OCI-LY1 (cell line): Measurements from ENCODE around the gene ARHGEF25.
A peak's percentile ranks its signal among the peaks of the same experiment; 100 is the strongest.

Experiments
- H2AFZ ChIP-seq: fragments of 200-600 bp; sonication (generic), shearing (Covaris generic); 2 replicates; pipeline ENCODE4 v1.6.0; 2014; ENCODE audit warnings: antibody characterized with exemption, mild to moderate bottlenecking, low read length
- H3F3A ChIP-seq: fragments of 200-600 bp; sonication (generic), shearing (Covaris generic); 2 replicates; pipeline ENCODE4 v1.6.0; 2014; ENCODE audit warnings: mild to moderate bottlenecking, antibody characterized with exemption, low read length, moderate library complexity; ENCODE audit not compliant: insufficient read depth
- H3K27ac ChIP-seq: fragments of 200-600 bp; sonication (generic); 2 replicates; pipeline ENCODE4 v1.5.1; 2014; ENCODE audit warnings: low read length, mixed run types, mild to moderate bottlenecking, low read depth; ENCODE audit not compliant: poor library complexity, severe bottlenecking
- H3K27me3 ChIP-seq: fragments of 200-600 bp; sonication (generic); 2 replicates; pipeline ENCODE4 v1.6.0; 2014; ENCODE audit warnings: antibody characterized with exemption, mild to moderate bottlenecking, low read length, moderate library complexity; ENCODE audit not compliant: insufficient read depth
- H3K36me3 ChIP-seq: fragments of 200-600 bp; sonication (generic); 2 replicates; pipeline ENCODE4 v1.6.1; 2014; ENCODE audit warnings: mild to moderate bottlenecking, antibody characterized with exemption, low read length, moderate library complexity, mixed read lengths; ENCODE audit not compliant: insufficient read depth
- H3K4me1 ChIP-seq: fragments of 200-600 bp; sonication (generic); 2 replicates; pipeline ENCODE4 v1.5.1; 2014; ENCODE audit warnings: mild to moderate bottlenecking, low read length, moderate library complexity; ENCODE audit not compliant: insufficient read depth, severe bottlenecking
- H3K4me2 ChIP-seq: fragments of 200-600 bp; sonication (generic), shearing (Covaris generic); 2 replicates; pipeline ENCODE4 v1.6.1; 2014; ENCODE audit warnings: low read length
- H3K4me3 ChIP-seq: fragments of 200-600 bp; sonication (generic); 2 replicates; pipeline ENCODE4 v1.5.1; 2014; ENCODE audit warnings: low read length, low read depth, mild to moderate bottlenecking, mixed read lengths; ENCODE audit not compliant: poor library complexity, severe bottlenecking
- H3K79me2 ChIP-seq: fragments of 200-600 bp; shearing (Covaris generic); 2 replicates; pipeline ENCODE4 v1.6.1; 2016; ENCODE audit warnings: mixed run types, low read length, mixed read lengths; ENCODE audit not compliant: insufficient read depth
- H3K9ac ChIP-seq: fragments of 200-600 bp; sonication (generic), shearing (Covaris generic); 2 replicates; pipeline ENCODE4 v1.6.1; 2014; ENCODE audit warnings: mild to moderate bottlenecking, low read length, mixed read lengths
- H3K9me2 ChIP-seq: fragments of 200-600 bp; sonication (generic), shearing (Covaris generic); 2 replicates; pipeline ENCODE4 v1.6.1; 2014; ENCODE audit warnings: low read depth, mild to moderate bottlenecking, low read length, mixed read lengths
- H3K9me3 ChIP-seq: fragments of 200-600 bp; shearing (Covaris generic); 2 replicates; pipeline ENCODE4 v1.6.1; 2014; ENCODE audit warnings: low read length, mixed read lengths
- H4K20me1 ChIP-seq: fragments of 200-600 bp; sonication (generic), shearing (Covaris generic); 2 replicates; pipeline ENCODE4 v1.6.0; 2016; ENCODE audit warnings: mild to moderate bottlenecking, low read length; ENCODE audit not compliant: insufficient read depth
- CTCF ChIP-seq: fragments of 200-600 bp; sonication (generic), shearing (Covaris generic); IDR thresholded peaks from 2 replicates; pipeline ENCODE4 v1.5.1; 2017; ENCODE audit warnings: mild to moderate bottlenecking, antibody characterized with exemption, low read length, moderate library complexity, mixed read lengths
- EZH2 ChIP-seq: fragments of 200-600 bp; sonication (generic), shearing (Covaris generic); IDR thresholded peaks from 2 replicates; pipeline ENCODE4 v1.8.0; 2017; ENCODE audit warnings: borderline replicate concordance, mixed run types, mild to moderate bottlenecking, antibody characterized with exemption, low read length, moderate library complexity, mixed read lengths

The ARHGEF25 gene

GRCh38 chr12:57629897-57630471 lies 18.7 kb downstream of the ARHGEF25 start:
- no peaks in the 10 kb centered on the region for H3K9me3 ChIP-seq
- no peaks in the 10 kb centered on the region for H3K79me2 ChIP-seq
- peaks cover 17% of the 10 kb centered on the region for H3K4me1 ChIP-seq
- H3K27me3 ChIP-seq: no peaks in the 10 kb centered on the region; the same call in 1 of the 2 replicates
- H3K36me3 ChIP-seq: no peaks in the 10 kb centered on the region
- H3K4me3 ChIP-seq: no peak overlapping the region
- H4K20me1 ChIP-seq: no peaks in the 10 kb centered on the region
- H3F3A ChIP-seq: no peaks in the 10 kb centered on the region
- H2AFZ ChIP-seq: no peak overlapping the region
- H3K27ac ChIP-seq: no peak overlapping the region
- H3K4me2 ChIP-seq: no peak overlapping the region
- TF ChIP-seq CTCF: no peak
- TF ChIP-seq EZH2: no peak
- H3K9ac ChIP-seq: no peak overlapping the region
- H3K9me2 ChIP-seq: no peaks in the 10 kb centered on the region

GRCh38 chr12:57630891-57631433 lies 19.7 kb downstream of the ARHGEF25 start:
- Histone ChIP-seq H3K79me2 (no peaks in the 10 kb centered on the region), H3K27ac (no peak overlapping the region), H3K36me3 (no peaks in the 10 kb centered on the region), H2AFZ (no peak overlapping the region), H3K9me3 (no peaks in the 10 kb centered on the region), H3K9ac (no peak overlapping the region), H3K4me1 (peaks cover 17% of the 10 kb centered on the region), H3K4me2 (no peak overlapping the region), H3K9me2 (no peaks in the 10 kb centered on the region), H3K27me3 (no peaks in the 10 kb centered on the region; the same call in 1 of the 2 replicates), H3K4me3 (no peak overlapping the region), H4K20me1 (no peaks in the 10 kb centered on the region), H3F3A (no peaks in the 10 kb centered on the region)
- TF ChIP-seq EZH2: no peak
- TF ChIP-seq CTCF: no peak

GRCh38 chr12:57631566-57632072 lies 20.4 kb downstream of the ARHGEF25 start:
- no peaks in the 10 kb centered on the region for H3K36me3 ChIP-seq
- no peak for TF ChIP-seq EZH2
- TF ChIP-seq CTCF: no peak
- peaks cover 17% of the 10 kb centered on the region for H3K4me1 ChIP-seq
- no peaks in the 10 kb centered on the region for H3F3A ChIP-seq
- H3K9me2 ChIP-seq: no peaks in the 10 kb centered on the region
- H3K79me2 ChIP-seq: no peaks in the 10 kb centered on the region
- H3K9me3 ChIP-seq: no peaks in the 10 kb centered on the region
- no peaks in the 10 kb centered on the region; the same call in 1 of the 2 replicates for H3K27me3 ChIP-seq
- peak overlapping the region; percentile 87 for H3K4me2 ChIP-seq
- H3K4me3 ChIP-seq: peak overlapping the region; percentile 71
- no peak overlapping the region for H3K9ac ChIP-seq
- no peak overlapping the region for H3K27ac ChIP-seq
- H2AFZ ChIP-seq: no peak overlapping the region
- no peaks in the 10 kb centered on the region for H4K20me1 ChIP-seq
